Measurements from ENCODE around the gene GALNT16. TPM values are rescaled to one million over a fixed set of nuclear protein-coding genes. Genes with fewer than 3 reads are reported as not detected.

Gene GALNT16
- total RNA-seq, 1 experiment from 2014 or later: 23.9 TPM

DNA sequence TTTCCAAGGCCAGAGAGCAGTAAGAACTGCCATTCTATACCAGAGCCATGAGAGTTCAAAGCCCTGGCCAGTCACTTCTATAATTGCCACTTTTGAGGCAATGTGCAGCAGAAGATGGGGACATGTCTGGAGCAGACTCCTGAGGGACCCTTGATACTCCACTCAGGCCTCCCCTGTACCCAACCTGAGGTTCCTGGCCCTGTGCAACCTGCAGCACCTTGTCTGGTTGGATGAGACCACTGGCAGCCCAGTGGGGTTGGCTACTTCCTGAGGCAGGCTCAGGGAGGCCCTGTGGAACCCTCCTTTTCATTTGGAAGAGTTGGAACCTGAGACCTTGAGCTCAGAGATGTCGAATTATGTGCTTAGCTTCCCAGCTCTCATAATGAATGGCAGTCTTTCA, 54.4 kb downstream of the GALNT16 start:
- DNase-seq (ENCODE audit: extremely low read depth, low read depth): no peak

DNA sequence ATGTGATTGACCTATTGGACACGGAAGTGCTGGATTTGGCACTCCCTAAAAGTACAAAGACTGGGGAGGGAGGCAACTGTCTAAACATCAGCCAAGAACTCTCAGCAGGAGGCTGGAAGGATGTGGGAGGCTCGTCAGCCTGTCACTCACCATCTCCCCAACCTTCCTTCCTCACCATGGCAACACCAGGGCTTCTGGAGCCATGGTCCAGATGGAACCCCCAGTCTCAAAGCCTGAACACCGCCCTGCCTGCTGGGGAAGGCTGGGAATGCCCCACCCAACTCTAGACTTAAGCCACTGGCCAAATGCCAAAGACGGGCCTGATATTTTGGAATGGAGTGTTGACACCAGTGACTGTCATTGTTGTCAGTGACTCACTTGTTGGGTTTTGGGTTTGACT, 55.3 kb downstream of the GALNT16 start:
- DNase-seq (ENCODE audit: extremely low read depth, low read depth): no peak

DNA sequence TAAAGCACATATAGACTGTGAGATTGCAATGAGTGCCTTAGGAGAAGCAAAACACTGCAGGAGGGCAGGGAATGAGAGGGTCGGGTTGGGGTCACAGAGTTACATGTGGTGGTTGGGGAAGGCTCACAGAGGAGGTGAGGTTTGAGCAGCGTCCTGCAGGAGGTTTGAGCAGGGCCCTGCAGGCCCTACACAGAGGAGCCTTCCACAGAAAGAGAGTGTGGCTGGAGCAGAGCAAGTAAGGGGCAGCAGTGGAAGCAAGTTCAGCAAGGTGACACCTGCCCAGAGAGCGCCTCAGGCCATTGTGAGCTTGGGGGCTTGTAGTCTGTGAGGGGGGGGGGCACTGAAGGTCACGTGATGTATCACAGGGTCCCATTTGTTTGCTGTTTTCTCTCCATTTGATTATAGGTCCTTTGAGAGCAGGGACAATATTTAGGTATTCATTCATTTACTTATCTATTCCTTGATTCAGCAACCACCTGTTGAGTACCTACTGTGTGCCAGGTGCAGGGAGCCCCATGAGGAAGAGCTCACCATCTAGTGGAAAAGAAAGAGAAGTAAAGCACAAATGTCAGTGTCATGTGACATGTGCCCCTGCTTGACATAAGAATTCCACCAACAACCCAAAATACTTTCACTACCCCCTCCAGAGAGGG, 56.6 kb downstream of the GALNT16 start:
- no peak for DNase-seq (ENCODE audit: extremely low read depth, low read depth)

DNA sequence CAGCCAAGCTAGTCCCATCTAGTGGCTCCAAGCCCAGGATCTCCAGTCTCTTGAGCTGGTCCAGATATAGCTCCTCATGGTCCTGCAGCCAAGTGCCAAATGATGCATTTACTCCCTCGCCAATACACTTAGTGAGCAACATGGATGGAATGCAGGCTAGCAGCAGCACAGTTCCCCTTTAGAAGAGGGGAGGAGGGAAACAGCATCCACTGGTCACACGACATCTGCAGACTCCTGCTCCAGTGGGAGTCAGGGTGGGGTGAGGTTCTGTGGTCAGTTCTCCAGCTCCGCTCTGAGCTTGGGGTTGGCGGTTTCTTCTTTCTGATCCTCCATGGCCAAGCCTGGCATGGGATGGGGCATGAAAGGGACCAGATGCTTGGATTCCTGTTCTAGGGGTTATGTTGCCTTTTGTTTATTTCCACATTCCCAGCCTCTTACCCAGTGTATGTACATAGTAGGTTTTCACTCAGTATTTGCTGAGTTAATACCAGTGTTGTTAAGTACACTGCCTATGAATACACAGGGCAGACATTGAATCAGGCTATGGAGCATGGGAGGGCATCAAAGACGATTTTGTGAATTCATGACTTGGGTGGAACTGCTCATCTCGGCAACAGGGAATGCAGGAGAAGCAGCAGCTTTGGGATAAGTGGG, 57.3 kb downstream of the GALNT16 start:
- no peak for DNase-seq (ENCODE audit: extremely low read depth, low read depth)

DNA sequence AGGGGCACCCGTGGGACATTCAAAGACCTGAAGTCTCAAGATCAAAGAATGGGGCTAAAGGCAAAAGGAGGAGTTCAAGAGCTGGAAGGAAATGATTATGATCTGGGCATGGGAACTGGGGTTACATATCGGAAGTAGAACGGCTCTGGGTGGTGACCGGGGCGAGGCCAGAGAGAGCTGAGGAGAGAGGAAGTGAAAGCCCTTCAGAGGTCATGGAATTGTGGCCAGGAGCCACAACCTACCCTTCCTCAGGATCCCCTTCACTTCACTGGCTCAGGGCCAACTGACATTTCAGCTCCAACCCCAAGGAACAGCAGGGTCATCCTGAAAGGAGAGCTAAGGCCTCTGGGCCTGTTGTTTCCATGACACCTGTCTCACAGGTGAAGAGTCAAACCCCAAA, 57.8 kb downstream of the GALNT16 start:
- no peak for DNase-seq (ENCODE audit: extremely low read depth, low read depth)

DNA sequence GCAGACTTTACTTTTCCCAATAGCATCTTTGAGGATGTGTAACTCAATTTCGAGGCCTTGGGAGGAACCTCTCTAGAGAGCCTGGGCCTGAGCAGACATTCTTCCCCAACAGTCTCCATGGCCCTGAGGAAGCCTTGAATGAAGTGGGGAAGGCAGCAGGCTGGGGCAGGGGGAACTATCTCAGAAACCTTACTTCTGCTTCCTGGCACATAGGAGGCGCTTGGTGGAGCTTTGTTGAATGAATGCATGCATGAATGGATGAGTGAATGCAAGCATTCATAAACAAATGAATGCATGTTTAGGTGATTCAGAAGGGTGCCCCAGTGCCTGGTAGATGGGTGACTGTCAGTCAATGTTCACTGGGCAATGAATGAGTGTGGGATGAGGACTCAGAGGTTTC, 58.3 kb downstream of the GALNT16 start:
- no peak for DNase-seq (ENCODE audit: extremely low read depth, low read depth)

DNA sequence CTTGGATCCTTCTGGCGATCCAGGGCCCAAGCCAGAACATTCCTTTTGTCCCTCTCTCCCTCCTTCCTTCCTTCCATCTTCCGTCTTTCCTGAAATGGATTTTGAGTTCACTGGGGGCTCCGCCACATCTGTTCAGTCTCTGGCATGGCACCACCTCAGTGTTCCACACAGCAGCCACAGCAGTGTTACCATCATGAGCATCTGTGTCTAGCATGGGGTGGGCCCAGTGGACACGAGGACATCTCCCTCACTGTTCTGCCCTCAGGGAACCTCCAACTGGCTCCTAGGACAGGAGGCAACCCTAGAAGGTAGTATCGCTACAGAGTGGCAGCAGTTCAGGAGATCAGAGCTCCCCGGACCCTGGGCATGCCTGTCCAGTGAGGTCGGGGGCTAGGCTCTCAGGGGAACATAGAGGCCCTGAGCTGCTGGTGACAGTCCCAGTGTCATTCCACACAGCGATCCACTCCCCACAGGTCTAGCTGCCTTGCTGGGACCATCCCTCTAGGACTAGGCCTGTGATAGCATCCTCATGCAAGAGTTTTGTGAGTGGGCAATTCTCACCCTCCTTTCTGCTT, 59.0 kb downstream of the GALNT16 start:
- DNase-seq (ENCODE audit: extremely low read depth, low read depth): no peak

DNA sequence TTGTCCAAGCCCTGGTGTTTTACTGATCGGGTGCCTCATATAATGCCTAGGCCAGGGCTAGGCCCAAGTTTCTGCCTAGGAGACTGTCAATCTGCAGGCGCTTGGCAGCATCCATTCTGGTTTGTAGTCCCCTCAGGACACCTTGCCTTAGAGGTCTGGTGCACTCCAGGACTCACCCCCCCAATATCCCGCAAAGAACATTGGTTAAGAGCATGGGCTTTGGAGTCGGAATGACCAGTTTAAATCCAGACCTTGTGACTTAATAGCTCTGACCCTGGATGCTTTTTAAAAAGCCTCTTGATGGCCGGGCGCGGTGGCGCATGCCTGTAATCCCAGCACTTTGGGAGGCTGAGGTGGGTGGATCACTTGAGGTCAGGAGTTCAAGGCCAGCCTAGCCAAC, 60.0 kb downstream of the GALNT16 start:
- no peak for DNase-seq (ENCODE audit: extremely low read depth, low read depth)

DNA sequence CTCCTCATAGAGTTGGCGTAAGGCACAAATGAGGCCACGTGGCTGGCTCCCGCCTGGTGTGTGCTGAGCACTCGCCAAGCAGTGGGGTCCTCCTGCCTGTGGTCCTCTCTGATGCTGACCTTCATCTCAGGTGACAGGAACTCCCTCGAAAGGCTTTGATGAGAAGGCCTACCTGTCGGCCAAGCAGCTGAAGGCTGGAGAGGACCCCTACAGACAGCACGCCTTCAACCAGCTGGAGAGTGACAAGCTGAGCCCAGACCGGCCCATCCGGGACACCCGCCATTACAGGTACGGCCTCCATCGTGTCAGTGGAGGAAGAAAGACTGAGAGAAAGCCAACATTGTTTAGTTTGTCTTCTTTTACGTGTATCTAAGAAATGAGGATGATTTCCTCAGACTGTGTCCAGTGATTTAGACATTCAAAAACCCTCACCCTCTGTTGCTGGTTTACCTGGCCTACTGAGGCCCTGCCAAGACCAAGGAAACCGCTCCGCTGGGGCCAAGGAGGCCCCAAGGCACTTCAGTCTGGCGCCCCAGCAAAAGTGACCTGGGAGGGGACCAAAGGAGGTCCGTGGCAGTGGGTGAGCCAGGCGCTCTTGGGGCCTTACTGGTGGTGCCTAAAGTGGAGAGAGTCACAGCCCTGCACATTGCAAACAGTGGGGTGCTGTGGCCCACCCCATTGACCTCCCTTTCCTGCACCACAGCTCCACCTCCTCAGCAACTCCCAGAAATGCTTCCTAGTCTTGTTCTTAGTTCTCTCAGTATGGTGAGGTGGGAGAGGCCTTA, 60.8 kb downstream of the GALNT16 start:
- DNase-seq (ENCODE audit: extremely low read depth, low read depth): no peak

DNA sequence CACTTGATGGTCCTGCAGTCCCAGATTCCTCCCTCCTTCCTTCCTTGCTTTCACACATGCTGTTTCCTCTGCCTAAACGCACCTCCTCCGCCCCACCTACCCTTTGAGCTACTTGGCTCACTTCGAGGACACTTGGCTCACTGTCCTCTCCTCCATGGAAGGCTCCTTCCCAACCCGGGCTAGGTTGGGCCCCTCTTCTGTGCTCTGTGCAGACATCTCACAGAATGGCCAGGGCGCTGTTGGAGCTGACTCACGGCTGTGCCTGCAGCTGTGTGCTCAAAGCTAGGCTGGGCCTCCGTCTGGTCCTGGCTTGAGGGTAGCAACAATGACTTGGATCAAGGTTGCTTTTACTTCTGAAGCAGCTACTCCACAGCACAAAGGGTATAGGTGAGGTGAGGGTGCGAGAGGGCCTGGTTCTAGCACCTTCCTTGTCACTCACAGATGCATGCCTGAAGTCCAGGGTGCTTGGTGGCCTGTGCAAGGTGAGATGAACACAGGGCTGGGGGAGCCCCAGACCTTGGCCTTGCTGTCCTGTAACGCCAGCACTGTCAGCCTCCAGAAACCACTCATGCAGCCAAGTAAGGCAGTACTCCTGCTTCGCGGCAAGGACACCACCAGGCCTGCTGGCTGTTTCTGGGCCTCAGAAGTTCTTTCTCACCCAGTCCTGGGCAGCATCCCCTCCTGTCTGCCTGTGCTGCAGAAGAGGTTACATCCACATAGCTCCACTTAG, 61.8 kb downstream of the GALNT16 start:
- no peak for DNase-seq (ENCODE audit: extremely low read depth, low read depth)

DNA sequence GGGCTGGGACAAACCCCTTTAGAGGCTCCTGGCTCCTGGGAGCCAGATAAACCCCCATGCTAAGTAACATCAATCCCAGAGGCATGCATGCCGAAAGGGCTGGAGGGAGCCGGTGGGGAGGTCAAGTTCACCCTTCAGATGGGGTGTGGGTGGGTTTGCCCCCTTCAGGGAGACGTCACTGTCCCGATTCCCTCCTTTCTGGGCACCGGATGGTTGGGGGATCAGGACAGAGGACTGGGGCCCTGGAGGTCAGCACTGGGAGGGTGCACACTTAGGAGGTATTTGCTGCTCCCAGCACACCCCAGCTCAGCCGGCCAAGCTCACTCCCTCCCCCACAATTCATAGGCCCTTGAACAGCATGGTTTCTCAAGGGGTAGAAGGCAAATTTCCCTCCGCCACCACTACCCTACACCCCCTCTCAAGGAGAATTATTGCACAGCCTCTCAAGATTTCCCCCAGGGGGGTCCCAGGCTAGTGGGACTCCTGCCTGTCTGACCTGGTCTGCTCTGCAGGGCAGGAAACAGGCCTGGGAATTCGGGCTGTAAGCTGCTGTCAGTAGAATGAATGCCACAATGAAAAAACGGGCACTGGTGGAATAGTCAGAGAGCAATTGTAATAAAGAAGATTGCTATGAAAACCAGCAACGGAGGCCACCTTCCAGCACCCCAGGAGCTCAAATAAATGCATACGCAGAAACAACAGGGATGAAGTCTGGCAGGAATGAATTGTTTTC, 63.5 kb downstream of the GALNT16 start:
- DNase-seq (ENCODE audit: extremely low read depth, low read depth): no peak

DNA sequence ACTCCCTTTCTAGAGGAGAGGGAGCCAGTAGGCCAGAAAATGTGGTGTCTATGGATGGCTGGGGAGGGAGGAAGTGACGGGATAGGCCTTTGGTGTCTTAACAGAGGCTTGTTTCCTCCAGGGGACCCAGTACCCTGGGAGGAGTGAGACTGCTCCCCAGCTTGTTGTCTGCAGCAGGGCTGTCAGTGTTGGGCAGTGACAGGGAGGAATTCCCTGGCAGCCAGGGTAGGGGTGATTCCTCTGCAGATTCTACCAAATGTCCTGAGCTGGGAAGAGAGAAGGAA, 64.0 kb downstream of the GALNT16 start:
- DNase-seq (ENCODE audit: extremely low read depth, low read depth): no peak

DNA sequence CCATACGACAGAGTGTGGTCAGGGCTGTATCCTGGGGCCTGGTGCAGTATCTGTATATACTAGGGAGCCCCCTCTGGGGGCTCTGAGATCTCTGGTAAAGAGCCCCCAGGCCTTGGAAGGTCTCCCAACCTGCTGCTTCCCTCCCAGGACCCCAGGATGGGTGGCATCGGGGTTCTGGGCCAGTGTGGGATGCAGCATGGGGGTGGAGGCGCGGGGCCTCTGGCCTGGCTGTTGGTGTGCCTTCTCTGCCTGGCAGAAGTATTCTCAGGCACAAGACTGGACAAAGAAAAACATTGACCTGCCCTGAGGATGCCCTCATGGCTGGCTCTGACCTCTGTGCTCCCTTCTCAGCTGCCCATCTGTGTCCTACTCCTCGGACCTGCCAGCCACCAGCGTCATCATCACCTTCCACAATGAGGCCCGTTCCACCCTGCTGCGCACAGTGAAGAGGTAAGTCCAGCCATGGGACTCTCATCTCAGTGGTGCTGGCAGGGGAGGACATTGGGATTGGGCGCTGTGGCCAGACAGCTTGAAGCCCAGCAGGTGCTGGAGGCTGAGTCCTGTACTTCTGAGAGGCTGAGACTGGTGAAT, 64.5 kb downstream of the GALNT16 start:
- DNase-seq (ENCODE audit: extremely low read depth, low read depth): no peak

DNA sequence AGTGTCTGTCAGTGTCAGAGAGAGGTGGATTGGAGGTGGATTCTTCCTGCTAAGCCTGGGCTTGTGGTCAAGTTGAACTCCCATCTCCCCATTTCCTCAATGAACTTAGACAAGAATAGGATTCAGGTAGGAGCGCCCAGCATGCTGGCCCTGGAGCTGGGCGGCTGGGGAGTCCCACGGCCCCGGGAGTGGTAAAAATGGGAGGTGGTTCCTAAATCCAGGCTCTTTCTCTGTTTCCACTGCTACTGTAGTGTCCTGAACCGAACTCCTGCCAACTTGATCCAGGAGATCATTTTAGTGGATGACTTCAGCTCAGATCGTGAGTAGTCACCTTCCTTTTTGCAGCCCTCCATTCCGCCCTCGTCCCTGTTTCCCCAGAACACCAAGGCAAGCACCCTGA, 65.1 kb downstream of the GALNT16 start:
- no peak for DNase-seq (ENCODE audit: extremely low read depth, low read depth)

DNA sequence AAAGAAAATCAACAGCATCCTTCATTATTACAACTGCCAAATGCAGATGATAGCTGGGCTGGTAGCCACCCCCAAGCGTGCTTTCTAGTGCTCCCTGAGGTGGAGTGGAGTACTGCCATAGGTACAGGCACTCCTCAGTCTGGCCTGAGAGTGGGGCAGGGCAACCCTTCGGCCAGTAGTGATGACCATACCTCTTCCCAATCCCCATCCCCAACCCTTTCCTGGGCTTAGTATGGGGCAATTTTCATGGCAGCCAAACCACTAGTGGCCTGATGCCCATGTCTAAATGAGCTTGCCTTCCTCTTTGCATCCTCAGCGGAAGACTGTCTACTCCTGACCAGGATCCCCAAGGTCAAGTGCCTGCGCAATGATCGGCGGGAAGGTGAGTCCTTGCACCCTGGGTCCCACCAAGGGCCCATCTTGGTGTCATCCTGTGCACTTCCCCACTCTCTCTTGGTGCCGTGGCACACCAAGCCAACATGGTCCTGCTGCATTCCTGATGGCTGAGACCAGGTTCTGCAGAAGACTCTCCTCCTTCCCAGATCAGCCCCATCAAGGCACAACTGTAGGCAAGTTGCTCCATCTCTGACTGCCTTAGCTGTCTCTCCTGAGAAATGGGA, 65.8 kb downstream of the GALNT16 start:
- DNase-seq (ENCODE audit: extremely low read depth, low read depth): no peak

DNA sequence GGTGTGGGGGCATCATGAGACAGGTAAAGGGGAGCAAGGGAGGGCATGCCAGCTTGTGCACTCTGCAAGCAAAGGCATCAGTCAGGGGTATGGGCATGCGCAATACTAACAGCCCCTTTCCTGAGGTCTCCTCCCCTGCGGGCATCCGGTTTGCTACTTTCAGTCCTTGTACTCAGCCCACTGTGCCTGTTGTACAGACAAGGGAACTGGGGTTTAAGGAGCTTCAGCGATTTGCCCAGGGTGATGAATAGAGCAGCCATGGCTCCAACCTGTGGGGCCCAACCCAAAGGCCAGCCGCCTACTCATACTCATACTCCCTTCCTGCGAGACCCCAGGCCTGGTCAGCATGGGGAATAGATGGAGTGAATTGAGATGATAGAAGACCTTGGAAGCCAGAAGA, 66.7 kb downstream of the GALNT16 start:
- no peak for DNase-seq (ENCODE audit: extremely low read depth, low read depth)

DNA sequence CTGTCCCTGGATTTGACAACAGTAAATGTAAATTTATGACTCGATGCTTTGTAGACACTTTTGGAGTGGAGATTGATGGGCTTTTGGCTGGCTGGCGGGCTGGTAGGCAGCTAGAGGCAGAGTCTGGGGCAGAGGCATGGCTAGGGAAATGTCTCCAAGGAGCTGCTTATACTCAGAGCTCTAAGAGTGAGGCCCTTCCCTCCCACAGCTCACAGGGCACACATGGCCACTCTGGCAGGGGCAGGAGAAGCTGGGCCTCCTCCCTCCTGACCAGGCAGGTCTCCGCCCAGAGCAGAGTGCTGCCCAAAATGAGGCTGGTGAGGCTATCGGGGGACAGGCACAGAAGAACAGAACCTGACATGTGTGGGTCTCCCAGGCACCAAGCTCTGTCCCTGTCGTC, 67.5 kb downstream of the GALNT16 start:
- DNase-seq (ENCODE audit: extremely low read depth, low read depth): no peak

DNA sequence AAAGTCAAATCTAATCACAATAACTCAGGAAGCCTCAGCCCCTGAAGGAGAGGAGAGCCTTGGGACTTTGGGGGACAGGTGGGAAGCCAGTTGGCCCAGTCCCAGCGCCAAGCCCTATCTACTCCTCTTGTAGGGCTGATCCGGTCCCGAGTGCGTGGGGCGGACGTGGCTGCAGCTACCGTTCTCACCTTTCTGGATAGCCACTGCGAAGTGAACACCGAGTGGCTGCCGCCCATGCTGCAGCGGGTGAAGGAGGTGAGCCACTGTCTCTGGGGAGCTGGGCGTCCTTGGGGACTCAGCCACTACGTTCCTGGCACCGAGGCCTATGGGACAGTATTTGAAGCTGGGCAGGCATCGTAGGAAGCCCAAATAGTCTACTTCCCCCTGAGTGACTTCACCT, 68.4 kb downstream of the GALNT16 start:
- DNase-seq (ENCODE audit: extremely low read depth, low read depth): no peak

DNA sequence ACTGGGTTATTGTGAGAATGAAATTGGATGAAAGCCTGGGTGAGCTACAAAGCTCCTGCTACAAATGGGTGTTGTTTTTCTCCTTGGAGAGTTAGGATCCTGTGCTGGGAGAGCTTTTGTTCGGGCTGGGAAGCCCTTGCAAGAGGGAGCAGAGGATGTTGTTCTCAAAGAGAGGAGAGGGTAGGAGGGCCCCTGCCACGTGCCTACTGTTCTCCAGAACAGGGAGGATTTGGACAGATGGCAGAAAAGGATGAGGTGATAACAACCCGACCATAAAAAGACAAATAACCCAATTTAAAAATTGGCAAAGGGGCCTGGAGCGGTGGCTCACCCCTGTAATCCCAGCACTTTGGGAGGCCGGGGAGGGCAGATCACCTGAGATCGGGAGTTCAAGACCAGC, 68.8 kb downstream of the GALNT16 start:
- no peak for DNase-seq (ENCODE audit: extremely low read depth, low read depth)

DNA sequence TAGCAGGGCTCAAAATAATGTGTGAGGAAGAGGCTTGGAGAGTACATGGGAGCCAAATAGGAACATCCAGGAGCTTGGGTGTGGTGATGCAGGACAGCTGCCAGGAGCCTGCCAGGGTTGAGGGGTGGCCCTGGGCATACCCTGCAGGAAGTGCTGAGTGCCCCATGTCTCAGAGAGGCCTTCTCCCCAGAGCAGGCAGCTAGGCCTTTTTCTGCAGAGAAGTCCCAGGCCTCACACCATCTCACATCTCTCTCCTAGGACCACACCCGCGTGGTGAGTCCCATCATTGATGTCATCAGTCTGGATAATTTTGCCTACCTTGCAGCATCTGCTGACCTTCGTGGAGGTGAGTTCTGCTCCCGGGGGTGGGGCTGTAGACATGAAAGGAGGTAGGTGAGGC, 71.2 kb downstream of the GALNT16 start:
- DNase-seq (ENCODE audit: extremely low read depth, low read depth): no peak

Data from NCI-H460 (cell line).